Activated CD4-positive, alpha-beta T cell treated with anti-CD3 and anti-CD28 coated beads for 24 hours (primary cell): ENCODE data around the gene CCT6A.
"Not testable (repeated sequence)": the region's sequence is repeated elsewhere in the genome, so short reads cannot be mapped to it uniquely, and the experiment has no call there.

Source experiments
- DNase-seq, 2 donors: peaks; one replicate each; pipeline ENCODE4 v3.0.0-alpha.2; 2020; ENCODE audit warnings: low read depth in 2 of 2

CCT6A gene, protein sequence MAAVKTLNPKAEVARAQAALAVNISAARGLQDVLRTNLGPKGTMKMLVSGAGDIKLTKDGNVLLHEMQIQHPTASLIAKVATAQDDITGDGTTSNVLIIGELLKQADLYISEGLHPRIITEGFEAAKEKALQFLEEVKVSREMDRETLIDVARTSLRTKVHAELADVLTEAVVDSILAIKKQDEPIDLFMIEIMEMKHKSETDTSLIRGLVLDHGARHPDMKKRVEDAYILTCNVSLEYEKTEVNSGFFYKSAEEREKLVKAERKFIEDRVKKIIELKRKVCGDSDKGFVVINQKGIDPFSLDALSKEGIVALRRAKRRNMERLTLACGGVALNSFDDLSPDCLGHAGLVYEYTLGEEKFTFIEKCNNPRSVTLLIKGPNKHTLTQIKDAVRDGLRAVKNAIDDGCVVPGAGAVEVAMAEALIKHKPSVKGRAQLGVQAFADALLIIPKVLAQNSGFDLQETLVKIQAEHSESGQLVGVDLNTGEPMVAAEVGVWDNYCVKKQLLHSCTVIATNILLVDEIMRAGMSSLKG

DNA sequence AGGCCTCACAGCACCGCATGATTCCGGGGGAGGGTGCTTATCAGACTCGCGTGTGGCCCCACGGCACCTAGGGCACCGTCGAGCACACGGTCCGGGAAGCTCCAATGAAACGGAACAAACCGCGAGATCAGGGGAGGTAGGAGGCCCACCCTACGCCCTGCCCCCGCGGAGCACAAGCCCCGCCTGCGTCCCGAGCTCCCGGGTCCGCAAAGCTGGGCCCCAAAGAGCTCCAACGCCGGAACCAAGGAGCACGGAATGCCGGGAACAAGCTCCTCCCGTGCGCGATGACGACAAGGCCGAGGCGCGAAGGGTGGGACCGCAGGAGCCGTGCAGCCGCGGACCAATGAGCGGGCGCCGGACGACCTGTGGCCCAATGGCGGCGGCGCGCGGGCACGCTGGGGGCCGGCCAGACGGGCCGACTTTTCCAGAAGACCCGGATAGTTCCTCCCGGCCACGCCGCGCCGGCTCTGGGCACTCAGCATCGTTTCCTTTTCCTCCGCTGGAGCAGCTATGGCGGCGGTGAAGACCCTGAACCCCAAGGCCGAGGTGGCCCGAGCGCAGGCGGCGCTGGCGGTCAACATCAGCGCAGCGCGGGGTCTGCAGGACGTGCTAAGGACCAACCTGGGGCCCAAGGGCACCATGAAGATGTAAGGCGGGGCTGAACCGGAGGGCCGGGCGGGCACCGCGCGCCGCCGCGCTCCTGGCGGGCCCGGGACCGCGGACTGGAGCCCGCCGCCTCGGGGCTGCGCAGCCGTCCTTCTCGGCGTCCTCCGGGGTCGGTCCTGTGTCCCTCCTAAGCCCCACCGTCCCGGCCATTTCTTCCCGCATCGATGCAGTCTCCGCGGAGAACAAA lies at the start of gene CCT6A, which contains the start of gene PSPH:
Gene CCT6A (plus strand): TSS at position 427 of the 853 bp plus-strand sequence. CDS start 84 bp downstream, at position 511.
Gene PSPH (minus strand): TSS at position 106 of the 853 bp plus-strand sequence. CDS start 30,232 bp downstream, outside the sequence.
- peak; percentile 88 to 90 for DNase-seq

DNA sequence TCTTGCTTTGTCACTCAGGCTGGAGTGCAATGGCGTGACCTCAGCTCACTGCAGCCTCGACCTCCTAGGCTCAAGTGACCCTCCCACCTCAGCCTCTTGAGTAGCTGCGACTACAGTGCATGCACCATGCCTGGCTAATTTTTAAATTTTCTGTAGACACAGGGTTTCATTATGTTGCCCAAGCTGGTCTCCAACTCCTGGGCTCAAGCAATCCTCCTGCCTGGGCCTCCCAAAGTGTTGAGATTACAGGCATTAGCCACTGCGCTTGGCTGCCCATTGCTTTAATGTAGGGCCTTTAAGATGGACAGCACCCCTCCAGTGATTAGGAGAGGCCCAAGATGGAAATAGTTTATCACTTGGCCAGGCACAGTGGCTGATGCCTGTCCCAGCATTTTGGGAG lies 47.8 kb upstream of the CCT6A start:
- DNase-seq = no peak

DNA sequence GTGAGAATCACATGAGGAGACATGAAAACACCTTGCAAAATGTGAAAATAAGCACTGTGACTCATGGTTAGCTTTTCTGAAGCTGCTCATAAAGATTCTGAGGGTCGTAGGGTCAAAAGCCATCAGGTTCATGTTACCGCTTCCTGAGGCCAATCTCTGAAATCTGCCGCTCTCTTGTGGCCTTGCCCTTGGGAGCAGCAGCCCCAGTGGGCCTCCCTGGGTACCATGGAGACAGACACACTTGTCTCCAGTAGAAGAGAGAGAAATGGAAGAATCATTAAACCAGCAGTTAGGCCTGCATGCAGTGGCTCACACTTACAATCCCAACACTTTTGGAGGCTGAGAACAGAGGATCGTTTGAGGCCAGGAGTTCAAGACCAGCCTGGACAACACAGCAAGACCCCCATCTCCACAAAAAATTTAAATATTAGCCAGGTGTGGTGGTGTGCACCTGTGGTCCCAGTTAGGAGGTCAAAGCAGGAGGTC lies 44.4 kb upstream of the CCT6A start:
- DNase-seq = no peak

DNA sequence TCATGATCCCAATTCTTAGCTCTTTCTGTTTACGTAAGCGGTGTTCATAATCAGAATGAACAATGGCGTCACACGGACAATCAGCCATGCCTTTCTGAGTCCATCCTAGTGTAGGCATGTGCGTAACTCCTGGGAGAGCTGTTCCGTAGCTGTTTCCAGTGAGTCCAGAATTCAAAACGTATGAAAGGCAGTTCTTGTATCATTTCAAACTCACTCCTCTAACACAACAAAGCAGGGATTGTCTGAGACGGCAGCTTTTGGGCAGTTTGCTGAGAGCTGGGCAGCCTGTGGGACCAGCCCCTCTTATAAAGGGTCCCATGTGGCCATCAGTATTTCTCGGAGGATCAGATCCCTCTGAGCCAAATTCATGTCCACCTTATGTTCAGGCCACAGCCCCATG lies 43.7 kb upstream of the CCT6A start:
- no peak for DNase-seq

DNA sequence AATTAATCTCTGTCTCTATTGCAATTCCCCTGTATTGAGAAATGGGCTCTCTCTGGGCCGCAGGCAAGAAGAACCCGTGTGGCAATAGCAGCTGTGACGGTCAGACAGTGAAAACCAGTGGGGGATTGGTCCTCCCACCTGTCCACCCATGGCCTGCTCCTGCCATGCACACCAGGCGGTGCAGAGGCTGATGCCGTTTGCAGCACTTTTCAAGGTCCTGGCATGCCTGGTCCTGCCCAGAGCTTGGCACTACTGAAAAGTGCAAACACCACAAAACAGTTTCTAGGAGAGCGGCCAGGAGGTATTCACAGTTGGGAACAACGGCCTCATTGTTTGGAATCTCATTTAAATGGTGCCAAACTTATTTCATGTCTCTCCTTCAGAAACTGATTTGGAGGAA lies 41.9 kb upstream of the CCT6A start:
- DNase-seq = no peak

DNA sequence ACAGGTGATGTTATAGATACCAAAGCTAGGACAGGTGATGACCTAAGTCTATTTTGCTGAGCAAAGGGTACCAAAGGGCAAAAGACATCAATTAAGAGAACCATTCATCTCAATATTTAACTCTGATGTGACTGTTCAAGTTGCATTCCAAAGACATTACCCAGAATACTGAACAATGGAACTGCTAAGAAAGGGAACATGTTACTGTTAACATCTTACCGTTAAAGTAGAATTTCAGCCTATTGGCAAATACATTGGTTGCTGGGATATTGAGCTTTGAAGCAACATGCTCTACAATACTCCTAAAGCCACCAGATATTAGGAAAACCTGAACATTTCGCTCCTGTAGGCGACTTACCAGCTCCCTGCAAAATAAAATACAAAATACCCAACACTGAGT lies 34.5 kb upstream of the CCT6A start:
- DNase-seq = not testable (repeated sequence)

DNA sequence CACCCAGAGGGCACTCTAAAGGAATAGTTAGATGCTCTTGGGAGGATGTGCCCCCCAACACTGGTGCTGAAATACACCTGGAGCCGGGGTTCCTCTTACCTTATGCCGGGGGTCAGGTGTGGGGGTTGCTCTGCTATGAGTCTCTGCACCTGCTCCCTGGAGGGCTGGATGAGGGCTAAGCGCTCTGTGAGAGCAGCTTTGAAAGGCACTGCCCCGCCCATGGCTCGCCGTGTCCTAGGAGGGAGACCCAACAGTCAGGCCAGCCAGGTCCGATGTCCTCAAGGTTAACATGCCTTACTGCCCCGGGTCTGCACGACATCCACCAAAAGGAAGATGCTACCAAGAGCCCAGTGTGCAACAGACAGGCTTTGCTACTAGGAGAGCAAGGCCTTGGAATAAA lies 32.1 kb upstream of the CCT6A start:
- DNase-seq = no peak

DNA sequence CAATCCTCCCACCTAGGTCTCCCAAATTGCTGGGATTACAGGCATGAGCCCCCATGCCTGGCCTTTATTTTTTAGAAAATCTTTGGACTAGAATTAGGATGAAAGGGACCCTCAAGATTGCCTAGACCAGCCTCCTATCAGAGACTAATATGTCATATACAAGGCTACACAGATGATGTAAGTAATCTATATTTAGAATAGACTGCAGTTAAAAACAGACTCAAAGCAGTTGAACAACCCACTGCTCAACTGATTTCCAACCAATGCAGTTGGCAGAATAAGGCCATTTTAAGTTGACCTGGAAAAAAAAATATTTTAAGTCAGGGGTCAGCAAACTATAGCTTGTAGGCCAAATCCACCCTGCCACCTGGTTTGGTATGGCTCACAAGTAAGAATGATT lies 28.1 kb upstream of the CCT6A start:
- no peak for DNase-seq

DNA sequence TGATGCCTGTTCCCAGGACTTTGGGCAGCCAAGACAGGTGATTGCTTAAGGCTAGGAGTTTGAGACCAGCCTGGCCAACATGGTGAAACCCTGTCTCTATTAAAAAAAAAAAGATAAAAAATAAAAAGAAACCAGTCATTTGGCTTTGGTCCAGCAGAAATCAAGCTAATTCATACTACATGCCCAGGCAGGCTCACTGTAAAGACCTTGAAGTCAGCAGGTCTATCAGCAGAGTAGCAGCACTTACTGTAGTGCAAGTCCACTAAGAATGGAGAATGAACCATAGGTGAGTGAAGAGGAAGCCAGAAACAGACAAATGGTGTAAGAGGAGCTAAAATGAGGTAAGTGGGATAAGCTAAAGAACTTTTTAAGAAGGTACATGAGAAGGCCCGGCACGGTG lies 25.0 kb upstream of the CCT6A start:
- no peak for DNase-seq

DNA sequence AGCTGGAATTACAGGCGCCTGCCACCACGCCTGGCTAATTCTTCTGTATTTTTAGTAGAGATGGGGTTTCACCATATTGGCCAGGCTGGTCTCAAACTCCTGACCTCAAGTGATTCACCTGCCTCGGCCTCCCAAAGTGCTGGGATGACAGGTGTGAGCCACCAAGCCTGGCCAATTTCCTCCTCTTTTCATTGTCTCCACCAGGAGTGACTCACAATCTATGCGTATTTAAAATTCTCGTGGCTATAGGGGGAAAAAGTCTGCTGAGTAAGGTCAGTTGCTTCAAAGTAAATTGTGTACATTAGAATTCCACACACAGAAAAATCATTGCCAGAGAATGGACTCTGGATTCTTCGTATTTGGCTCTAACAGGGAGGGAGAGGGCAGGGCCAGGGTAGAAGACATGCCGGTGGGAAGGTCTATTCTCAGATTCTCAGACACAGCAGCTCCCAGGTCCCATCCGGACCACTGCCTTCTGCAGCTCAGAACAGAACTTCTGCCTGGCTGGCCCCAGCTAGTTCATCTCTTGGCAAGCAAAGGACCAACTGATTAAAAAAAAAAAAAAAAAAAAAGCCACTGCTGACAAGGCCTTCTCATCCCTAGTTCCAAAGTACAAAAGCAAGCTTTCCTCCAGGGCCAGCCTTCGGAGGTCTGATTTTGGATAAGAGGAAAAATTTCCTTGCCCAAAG lies 22.5 kb upstream of the CCT6A start:
- DNase-seq = no peak

DNA sequence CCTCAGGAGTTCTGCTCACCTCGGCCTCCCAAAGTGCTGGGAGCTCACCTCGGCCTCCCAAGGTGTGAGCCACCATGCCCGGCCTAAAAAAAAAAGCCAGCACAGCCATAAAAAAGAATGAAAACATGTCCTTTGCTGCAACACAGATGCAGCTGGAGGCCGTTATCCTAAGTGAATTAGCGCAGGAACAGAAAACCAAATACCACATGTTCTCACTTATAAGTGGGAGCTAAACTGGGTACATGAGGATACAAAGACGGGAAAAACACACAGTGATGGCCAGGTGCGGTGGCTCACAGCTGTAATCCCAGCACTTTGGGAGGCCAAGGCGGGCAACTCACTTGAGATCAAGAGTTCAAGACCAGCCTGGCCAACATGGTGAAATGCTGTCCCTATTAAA lies 21.2 kb upstream of the CCT6A start:
- no peak for DNase-seq

DNA sequence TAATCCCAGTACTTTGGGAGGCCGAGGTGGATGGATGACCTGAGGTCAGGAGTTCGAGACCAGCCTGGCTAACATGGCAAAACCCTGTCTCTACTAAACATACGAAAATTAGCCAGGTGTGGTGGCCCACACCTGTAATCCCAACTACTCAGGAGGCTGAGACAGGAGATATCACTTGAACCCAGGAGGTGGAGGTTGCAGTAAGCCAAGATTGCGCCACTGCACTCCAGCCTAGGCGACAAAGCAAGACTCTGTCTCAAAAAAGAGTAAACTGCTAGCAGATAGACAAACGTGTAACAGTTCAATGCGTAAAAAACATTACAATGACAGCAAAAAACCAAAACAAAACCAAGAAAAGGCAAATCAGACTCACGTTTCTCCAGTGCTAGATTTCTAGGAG lies 20.0 kb upstream of the CCT6A start:
- DNase-seq = not testable (repeated sequence)

DNA sequence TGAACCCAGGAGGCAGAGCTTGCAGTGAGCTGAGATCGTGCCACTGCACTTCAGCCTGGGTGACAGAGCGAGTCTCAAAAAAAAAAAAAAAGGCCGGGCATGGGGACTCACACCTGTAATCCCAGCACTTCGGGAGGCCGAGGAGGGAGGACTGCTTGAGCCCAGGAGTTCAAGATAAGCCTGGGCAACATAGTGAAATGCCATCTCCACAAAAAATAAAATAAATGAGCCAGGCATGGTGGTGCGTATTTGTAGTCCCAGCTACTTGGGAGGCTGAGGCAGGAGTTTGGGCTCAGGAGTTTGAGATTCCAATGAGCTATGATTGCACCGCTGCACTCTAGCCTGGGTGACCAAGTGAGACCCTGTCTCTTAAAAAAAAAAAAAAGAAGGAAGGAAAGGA lies 19.0 kb upstream of the CCT6A start:
- DNase-seq = not testable (repeated sequence)

DNA sequence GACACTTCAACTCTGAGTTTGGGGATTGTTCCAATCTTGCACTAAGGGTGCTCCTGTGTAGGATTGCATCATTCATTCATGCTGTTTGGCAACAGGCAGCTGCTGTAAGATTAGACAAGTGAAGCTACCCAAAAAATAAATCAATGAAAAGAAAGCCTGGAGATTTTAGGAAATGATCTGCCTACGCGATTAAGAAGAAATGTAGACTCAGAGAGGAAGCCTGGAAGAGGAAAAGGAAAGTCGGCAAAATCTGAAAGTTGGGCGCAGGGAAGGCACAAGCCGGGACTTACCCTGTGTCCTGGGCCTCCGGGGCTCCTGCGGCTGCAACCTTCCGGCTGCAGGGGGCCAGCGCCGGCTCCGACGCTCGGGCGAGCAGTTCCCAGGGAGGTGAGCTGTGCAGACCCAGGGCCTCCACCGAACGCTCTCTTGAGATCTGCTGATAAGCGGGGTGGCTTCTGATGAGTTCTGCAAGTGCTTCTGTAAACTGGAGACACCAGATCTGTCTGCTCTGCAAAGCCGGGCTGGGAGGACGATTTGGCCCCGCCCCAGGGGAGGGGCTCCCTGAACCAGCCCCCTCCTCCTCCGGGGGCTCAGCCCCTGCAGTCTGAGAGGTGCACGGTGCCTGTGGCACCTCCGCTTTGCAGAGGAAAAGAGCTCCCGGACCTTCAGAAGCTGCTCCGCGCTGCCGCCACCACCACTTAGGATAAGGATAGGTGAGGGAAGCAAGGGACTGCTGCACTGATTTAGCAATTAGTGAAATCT lies 17.7 kb upstream of the CCT6A start:
- DNase-seq = peak; percentile 46 to 53

DNA sequence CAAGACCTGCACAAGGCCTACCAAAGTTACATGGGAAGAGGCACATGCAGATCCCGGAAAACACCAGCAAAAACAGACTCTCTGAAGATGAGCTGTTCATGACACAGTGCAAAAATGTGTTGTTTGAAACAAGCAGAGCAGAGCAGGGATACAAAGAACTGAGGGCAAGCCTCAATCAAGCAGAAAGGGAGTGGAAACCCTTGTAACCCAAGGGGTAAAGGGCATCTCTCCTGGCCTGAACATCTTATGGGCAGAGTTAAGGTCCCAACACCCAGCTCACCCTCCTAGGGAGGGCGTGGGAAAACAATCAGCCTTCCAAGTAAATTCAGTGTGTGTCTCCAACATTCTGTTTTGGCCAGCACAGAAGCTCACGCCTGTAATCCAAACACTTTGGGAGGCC lies 10.8 kb upstream of the CCT6A start:
- no peak for DNase-seq

DNA sequence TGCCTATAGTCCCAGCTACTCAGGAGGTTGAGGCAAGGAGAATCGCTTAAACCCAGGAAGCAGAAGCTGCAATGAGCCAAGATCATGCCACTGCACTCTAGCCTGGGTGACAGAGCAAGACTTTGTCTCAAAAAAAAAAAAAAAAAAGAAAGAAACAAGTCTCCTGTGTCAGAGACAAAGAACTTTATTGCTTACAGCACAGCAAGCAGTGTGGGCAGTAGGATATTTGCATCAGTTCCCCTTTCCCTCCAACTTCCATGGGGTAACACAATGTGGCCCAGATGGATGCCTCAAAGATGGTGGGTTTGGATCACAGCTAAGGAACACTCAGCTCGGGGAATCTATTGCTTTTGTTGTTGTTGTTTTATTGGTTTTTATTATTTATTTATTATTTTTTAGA lies 5.8 kb upstream of the CCT6A start:
- not testable (repeated sequence) for DNase-seq

DNA sequence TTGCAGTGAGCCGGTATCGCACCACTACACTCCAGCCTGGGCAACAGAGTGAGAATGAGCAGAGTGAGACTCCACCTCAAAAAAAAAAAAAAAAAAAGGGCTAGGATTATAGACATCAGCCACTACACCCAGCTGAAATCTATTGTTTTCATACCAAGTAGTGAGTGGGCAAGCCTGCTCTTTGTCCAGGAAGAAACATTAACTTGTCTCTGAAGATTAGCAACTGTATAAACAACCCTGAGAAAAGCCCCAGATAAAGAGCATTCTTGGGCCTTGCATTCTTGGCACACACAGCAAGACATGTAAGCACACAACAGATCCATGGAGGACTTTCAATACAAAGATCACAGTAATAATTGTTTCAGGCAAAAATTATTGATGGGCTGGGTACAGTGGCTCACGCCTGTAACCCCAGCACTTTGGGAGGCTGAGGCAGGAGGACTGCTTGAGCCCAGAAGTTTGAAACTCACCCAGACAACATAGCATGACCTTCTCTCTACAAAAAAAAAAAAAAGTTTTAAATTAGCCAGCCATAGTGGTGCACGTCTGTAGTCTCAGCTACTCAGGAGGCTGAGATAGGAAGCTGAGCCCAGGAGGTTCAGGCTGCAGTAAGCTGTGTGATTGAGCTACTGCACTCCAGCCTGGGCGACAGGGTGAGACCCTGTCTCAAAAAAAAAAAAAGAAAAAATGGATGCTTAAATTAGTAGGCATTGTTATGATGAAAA lies 4.7 kb upstream of the CCT6A start:
- no peak for DNase-seq

DNA sequence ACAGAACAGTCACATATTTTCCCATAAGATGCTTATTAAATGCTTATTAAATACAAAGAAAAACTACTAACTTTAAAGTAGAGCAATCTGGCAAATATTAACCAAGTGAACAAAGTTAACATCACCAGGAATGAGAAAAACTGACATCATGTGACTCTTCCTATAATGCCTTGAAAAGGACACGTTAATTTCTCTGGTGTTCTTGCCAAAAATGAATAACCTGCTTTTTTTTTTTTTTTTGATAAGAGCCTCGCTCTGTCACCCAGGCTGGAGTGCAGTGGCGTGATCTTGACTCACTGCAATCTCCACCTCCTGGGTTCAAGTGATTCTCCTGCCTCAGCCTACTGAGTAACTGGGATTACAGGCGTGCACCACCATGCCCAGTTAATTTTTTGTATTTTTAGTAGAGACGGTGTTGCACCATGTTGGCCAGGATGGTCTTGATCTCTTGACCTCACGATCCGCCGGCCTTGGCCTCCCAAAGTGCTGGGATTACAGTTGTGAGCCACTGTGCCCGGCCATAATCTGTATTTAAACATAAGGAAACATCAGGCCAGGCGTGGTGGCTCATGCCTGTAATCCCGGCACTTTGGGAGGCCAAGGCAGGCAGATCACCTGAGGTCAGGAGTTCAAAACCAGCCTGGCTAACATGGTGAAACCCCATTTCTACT lies 4.0 kb upstream of the CCT6A start:
- DNase-seq = not testable (repeated sequence)

DNA sequence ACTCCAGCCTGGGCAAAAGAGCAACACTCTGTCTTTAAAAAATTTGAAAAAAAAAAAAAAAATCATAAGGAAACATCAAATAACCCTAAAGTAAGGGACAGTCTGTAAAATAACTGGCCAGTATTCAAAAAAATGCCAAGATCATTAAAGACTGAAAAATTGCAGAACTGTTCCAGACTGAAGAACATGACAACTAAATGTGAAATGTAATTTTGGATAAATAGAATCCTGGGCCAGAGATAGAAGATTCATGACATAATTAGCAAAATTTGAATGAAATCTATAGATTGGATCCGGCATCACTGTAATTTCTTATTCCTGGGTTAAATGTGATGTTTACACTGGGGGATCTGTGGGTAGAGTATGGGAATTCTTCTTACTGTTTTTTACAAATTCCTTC lies 3.3 kb upstream of the CCT6A start:
- DNase-seq = no peak

DNA sequence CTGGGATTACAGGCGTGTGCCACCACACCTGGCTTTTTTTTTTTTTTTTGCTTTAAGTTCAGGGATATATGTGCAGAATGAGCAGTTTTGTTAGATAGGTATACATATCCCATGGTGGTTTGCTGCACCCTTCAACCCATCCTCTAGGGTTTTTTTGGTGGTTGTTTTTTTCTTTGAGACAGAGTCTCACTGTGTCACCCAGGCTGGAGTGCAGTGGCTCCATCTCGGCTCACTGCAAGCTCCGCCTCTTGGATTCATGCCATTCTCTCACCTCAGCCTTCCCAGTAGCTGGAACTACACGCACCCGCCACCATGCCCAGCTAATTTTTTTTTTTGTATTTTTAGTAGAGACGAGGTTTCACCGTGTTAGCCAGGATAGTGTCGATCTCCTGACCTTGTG lies 2.8 kb upstream of the CCT6A start:
- not testable (repeated sequence) for DNase-seq
